GM21717 (cell line): ENCODE results near the gene C3orf49.

Source experiments
- ATAC-seq: cut with Tn5 transposase; IDR thresholded peaks from one replicate; pipeline ENCODE4 v1.9.1; 2021; ENCODE audit warnings: mild to moderate bottlenecking, moderate library complexity; ENCODE audit not compliant: unreplicated experiment

C3orf49 gene, protein sequence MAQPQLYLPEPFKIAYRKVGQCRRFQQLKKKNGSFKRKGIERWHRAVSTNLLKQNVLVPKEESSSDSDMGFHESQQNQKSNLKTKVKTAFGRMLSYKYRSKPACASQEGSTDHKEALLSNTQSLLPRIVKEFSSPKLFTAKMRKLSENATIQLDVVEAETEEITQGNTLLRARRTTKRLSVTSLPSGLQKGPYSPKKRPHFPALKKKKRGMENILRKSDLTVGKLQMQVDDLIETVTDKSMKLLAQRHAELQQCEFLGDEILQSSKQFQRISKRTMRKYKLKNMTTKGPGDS

DNA sequence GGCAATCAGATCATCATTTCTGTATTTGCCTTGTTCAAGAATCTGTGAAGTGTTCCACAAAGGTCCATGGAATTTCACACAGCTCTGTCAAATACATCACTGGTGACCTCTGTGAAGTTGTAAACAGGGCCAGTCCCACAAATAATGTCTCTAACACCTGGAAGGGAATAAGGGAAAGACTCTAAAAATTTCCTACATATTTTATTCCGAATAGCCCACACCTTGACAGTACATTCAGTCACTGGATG is at the start of gene C3orf49:
Gene C3orf49, plus strand, starts transcription at position 149 of the 248 bp plus-strand sequence. CDS start 173 bp downstream, outside the sequence.
- no peak for ATAC-seq

DNA sequence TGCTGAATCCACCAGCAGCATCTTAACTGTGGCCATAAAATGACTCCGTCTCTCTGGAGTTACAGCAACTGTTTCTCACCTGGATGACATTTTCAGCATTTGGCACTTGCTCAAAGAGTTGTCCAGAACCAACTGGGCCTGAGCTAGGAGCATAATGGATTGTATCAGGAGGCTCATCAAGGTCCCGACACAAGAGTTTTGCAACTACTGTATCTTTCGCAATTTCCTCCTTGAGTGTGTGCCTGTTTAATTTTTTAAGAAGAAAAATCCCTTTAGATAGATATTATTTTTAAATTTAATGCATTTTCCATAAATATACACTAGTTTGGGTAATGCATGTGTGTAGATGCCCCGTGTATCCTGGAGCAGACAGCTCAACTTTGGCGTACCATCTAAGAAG is 44.3 kb upstream of the C3orf49 start:
- ATAC-seq = no peak

DNA sequence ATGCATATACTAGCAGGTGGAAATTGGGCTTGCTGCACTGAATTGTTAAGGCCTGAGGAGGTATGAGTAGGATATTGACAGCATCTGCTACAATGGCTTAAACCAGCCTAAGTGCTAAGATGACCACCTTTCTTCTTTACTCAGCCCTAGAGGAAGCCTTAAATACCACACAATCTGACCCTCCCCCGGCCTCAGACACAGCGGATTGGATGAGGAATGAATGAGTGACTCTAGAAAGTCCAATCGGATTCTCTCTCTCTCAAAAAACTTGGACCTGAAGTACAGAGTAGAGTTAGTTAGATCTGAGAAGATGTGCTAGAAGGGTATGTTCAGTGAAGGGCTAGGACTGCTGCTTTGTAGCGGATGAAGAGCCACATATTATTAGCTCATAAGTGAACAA is 39.9 kb upstream of the C3orf49 start:
- ATAC-seq = no peak

DNA sequence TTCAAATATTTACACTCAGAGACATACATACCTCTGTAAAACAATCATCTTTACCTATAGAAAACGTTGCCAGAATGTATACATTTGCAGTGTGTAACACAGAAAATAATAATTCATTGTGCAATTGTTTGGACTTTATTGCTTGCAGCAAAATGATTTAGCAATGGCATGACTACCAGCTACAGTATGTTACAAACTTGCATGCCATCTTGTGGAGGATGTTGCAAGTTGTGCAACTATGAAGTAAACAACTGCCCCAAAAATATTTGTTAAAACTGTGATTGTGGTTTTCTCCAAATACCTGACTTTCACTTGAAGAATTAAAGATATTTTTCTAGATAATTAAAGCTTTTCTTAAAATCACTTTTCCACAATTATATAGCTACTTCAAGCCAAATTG is 27.1 kb upstream of the C3orf49 start:
- ATAC-seq = no peak

DNA sequence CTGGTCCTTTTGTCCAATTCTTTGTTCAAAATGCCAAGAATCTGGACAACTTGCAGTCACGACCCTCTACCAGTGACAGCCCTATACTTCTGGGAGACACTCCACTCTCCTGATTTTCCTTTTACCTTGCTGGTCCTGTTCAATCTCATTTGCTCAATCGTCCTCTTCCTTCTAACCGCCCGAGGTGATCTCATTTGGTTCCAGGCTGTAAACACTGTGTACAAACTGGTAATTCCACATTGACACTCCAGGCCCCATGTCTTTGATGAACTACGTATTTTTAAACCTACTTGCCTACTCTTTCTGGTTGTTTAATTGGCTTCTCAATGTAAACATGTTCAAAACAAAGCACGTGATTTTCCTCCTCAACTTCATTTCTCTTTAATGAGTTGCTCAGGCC is 23.7 kb upstream of the C3orf49 start:
- ATAC-seq = no peak

DNA sequence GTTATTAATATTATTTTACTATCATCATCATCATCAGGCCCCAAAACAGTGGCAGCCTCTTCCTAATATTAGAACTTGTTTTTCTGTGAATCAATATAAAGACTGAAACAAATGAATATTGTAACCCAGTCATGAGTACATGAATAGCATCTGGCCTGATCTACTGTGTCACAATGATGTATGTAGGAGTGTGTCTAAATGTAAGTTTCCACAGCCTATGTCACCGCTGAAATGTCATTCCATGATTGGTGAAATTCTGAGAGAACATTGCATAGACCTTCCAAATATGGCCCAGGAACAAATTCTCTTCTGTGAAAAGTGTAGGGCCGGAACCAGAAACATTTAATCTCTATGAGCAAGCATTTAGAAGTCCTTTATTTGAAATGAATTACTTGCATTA is 20.6 kb upstream of the C3orf49 start:
- no peak for ATAC-seq

DNA sequence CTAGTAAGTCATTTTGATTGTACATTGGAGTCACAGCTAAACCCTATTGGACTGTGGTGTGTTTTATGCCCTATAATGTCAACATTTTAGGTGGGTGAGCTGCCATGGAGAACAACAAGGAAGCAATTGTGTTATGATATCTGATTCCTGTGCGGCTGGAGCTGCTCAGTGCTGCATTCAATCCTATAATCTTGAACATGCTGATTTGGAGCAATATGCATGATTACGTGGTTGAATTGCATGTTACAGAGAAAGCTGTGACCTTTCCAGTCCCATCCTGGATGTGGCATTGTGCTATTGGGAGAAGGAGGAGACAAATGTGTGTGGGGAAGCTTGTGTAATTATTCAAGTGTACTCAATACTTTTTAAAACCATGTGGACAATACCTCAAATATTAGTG is 20.1 kb upstream of the C3orf49 start:
- no peak for ATAC-seq

DNA sequence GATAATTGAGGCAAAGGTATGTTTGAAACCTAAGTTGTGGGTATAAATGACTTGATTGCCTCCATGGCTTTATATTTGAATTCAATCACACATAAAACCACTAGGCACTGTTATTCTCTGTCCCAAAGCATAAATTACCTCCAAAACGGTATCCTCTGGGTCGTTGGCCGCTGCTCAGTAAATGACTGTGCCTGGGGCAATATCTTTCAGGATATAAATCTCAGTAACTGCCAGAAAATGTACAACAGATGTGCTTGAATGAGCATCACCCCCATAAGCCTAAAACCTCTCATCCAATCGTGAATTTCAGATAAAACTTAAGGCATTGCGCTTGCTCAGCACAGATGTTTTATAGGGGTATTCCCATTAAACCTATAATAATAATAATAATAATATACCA is 19.0 kb upstream of the C3orf49 start:
- no peak for ATAC-seq

DNA sequence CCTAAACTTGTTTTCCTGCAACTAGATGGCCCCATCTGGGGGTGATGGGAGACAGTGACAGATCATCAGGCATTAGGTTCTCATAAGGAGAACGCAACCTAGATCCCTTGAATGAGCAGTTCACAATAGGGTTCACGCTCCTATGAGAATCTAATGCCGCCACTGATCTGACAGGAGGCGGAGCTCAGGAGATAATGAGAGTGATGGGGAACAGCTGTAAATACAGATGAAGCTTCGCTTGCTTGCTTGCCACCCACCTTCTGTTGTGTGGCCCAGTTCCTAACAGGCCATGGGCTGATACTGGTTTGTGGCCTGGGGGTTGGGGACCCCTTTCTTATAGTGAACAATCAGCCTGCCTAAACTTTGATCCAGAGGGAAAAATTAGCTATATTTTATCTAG is 15.2 kb upstream of the C3orf49 start:
- ATAC-seq = no peak

DNA sequence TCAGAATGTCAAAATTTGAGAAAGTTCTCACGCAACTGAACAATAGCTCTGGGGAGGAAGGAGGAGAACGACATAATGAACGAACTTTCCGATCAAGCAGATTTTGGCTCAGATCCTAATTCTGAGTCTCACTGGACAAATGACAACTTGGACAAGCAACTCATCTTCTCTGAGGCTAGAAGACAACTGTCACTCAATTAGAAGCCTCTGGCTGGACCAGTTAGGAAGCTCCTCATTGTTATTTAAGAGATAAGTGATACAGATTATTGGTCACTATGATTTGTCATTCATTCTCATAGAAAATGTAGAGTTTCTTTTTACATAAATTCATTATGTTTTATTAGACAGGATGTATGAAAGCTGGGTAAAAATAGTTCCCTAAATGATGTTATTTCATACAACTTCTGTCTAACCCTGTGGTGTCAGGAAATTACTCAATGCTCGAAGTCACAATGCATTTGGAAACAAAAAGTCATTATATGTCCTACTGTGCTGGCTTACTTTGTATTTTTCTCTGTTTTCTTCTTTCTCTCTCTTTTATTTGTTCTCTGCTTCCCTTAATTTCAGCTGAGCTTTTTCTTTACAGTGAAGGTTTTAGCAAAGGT is 11.0 kb upstream of the C3orf49 start:
- ATAC-seq = no peak

DNA sequence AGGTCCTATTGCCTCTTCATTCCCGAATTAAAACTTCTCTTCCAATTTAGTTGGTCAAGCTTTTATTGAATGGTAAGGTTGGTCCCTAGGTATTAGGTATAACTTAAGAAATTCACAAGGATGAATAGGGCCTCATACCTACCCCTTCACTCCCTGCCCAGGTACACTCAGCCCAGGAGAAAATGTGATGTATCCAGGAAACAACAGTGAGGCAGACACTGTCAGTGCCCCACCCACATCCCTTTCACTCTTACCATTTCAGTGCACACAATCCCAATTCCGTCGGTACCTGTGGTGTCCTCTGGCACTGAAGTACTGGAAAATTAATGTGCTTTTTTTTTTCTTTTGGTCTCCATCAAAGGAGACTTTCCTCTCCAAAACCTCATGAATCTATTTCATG is 10.5 kb upstream of the C3orf49 start:
- ATAC-seq = no peak

DNA sequence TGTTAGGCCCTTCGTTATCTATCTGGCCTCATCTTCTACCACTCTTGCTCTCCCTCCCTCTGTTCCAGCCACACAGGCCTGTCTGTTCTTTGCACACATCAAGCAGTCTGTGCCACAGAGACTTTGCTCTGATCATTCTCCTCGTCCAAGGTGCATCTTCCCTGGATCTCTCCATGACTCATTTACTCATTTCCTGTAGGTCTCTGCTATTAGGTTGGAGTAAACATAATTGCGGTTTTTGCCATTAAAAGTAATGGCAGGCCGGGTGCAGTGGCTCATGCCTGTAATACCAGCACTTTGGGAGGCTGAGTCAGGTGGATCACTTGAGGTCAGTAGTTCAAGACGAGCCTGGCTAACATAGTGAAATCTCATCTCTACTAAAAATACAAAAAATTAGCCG is 9.5 kb upstream of the C3orf49 start:
- no peak for ATAC-seq

DNA sequence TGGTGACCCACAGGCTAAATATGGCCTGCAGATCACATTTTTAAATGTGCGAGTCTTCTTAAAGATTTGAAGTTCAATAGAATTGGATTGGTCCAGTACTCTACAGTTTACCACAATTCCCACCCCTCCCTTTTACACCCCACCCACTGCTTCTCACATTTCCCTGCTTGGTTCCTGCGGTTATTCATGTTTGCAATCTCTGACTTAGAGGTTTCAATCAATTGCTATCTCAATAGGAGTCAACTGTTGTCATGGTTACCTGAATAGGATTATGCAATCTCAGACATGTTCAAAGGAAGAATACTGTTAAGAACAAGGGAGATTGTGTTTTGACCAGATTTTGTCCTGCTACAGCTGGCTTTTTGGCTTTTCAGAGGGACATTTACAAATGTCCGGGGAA is 4.9 kb upstream of the C3orf49 start:
- ATAC-seq = no peak

DNA sequence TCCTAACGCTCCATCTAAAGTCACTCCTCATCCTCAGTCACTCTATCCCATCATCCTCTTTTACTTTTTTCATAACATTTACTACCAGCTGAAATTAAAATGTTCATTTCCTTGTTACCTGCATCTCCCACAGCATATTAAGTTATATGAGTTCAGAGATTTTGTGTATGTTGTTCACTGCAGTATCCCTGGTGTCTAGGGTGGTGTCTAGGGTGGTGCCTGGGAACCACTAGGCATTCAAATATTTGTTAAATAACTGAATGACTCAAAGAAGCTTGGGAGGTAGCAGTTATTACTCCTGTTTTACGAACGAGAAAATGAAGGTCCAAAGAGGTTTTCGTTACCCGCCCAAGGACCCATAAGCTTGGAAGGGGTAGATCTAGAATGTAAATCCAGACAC is 1.9 kb upstream of the C3orf49 start:
- ATAC-seq = no peak

DNA sequence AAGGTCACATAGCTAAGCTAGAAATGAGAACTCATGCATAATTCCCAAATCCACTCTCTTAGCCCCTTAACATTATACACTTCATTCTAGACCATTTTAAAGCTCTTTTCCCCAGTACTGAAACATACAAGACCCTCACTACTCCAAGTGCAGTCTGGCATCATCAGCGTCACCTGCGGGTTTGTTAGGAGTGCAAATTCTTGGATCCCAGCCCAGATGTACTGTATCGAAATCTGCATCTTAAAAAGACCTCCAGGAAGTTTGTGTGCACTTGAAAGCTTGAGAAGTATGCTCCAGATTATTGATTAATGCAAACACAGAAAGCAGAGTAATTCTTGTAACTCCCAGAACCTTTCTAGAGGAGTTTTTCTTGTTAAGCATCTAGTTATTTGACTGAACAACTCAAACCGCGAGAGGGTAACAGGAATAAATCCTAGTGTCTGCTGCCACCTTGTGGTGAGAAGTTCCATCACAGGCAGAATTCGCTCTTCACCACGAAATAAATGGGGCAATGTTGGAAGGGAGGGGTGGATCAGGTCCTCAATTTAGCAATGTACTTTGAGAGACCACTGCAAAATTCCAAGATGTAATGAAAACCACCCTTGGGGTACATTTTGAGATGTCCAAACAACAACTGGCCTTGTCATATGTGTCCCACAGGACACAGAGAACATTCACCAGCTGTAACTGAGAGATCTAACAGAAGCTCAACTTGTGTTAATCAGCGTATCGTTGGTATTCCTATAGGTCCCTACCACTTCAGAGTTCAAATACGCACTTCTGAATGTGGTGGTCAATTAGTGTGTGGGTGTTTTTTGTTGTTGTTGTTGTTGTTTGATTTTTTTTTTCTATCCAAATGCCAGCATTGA is 583 bp upstream of the C3orf49 start:
- no peak for ATAC-seq

DNA sequence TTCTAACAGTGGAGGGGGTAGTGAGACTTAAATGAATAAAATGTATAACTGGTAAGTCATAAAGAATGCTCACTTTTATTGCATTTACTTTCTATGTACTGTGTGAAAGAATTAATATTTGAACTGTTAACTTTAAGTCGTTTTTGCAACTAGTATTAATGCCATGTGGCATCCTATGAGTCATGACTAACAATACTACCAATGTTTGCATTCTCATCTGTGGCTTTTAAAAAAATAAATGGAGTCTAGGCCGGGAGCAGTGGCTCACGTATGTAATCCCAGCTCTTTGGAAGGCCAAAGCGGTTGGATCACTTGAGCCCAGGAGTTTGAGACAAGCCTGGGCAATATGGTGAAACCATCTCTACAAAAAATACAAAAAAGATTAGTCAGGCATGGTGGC is 5.2 kb downstream of the C3orf49 start:
- ATAC-seq = no peak

DNA sequence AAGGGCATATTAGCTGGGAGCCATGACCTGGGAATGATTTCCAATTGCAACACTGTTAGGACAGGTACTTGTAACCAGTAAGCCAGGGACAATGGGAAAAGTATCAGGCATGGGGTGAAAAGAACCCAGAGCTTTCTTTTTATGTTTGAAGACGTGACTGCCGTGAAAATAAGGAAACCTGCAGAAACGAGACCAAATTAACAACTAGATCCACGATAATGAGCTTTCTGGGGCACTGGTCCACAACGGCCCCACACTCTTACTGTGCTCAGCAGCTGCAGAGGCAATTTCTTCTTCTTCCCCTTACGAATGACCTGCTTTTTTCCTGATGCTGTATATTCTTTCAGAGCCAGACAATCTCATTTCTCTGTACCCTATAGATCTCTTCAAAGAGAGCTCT is 11.4 kb downstream of the C3orf49 start:
- no peak for ATAC-seq

DNA sequence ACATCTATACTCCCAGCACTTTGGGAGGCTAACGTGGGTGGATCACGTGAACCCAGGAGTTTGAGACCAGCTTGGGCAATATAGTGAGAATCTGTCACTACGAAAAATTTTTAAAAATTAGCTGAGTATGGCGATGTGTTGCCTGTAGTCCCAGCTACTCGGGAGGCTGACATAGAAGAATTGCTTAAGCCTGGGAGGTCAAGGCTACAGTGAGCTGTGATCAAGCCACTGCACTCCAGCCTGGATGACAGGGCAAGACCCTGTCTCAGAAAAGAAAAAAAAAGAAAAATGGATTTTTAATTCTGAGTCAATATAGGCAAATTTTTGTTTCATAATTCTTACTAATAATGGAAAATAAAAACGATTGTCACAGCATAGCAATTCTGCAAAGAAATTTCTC is 13.3 kb downstream of the C3orf49 start:
- ATAC-seq = no peak

DNA sequence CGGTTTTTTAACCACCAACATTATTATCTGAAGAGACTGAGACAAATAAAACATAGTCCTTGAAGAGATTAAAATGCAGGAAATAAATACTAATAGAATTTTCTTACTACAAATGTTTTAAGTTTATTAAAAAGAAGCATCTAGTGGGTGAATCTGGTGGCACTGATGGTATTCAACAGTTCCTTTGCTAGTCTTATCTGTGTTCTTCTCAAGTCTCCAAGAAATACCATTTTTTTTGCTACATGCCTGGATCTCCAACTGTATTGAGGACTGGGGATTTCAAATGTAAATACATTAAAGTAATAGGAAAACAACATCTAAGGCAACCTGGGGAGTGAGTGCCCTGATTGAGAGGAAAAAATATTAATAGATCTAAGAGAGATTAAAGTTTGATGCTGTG is 22.6 kb downstream of the C3orf49 start:
- ATAC-seq = no peak

DNA sequence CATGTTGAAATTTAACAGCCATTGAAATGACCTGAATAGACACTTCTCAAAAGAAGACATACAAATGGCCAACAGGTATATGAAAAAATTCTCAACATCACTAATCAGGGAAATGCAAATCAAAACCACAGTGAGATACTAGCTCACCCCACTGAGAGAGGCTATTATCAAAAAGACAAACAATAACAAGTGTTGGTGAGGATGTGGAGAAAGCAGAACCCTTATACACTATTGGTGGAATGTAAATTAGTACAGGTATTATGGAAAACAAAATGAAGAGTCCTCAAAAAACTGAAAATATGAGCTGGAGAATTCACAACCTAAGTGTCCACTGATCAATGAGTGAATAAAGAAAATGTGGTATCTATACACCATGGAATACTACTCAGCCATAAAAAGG is 23.0 kb downstream of the C3orf49 start:
- no peak for ATAC-seq

DNA sequence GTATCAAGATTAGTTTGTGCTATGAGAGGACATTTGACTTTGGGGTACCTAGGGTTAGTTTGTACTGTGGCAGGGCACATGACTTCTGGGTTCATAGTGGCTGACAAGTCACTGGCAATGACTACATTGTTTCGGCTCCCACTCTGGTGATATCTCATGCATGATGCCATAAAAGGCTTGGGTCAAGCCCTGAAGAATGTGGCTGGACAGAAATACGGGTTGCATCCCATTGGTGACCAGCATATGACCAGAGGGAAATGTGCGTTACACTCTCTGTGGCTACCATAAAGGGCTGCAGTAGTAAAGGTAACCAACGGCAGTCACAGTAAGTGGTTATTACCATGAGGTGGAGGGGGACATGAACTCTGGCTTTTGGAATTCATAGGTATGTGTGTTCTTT is 26.1 kb downstream of the C3orf49 start:
- ATAC-seq = no peak

DNA sequence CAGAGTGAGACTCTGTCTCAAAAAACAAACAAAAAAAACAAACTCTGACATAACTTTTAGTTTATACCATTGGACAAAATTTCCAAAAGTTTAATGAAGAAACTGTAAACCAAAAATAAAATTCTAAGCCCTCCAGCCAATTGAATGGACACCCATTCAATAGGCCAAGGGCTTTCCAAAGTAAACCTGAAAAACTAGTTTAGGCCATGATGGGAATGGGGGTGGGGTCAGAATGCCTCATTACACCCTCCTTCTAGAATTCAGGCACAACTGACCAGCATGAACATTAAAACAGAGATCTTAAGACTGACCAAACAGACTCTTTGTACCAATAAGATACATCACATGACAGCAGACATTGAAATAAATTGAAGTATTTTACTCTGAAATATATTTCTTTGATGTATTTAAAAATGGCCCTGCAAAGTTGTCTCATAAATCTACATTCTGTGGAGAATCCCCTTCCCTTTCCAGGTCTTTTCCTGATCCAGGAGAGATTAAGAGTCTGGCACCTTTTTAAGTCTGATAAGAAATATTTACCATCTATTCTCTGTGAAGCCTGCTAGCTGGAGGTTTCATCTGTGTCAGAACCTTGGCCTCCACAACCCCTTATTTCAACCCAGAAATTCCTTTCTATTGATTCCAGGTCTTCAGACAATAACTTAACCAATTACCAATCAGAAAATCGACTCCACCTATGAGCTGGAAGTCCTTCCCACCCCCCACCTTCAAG is 28.8 kb downstream of the C3orf49 start:
- ATAC-seq = no peak
